ENCODE results near the gene GRK5.

Gene GRK5

DNA sequence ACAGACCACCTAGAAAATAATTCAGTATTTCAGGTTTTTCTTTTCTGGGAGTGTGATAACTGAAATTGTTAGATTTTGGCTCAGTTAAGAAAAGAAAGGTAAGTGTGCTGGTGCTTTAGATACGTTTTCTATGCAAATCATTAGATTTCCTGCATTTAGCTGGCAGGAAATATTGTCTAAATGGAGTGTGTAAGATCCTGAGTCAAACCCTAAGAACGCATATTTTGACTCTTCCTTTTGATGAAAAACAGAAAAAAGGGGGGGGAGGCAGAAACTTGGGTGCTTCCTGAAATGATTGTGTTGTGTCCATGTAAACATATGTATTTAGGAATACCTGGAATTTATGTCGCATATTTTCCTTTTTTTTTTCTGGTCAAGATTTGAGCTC is 1.2 kb downstream of the GRK5 start:
- Histone ChIP-seq H2AFZ (ENCODE audit: low read depth, low read length) (peak overlapping the region; percentile 76), H3K27ac (ENCODE audit: low read length) (peak overlapping the region; percentile 65), H3K4me2 (ENCODE audit: insufficient read depth, low read length) (peak overlapping the region; percentile 86), H3K9me3 (ENCODE audit: insufficient read depth, low read length, severe bottlenecking) (no peaks in the 10 kb centered on the region), H4K20me1 (ENCODE audit: insufficient read depth, low read length) (no peaks in the 10 kb centered on the region), H3K4me3 (ENCODE audit: low read depth in 1 of 2, low read length in 2 of 2) (peak overlapping the region; percentile 74 to 90), H3K36me3 (ENCODE audit: insufficient read depth, low read length) (no peaks in the 10 kb centered on the region; the same call in 1 of the 2 replicates), H3K4me1 (ENCODE audit: insufficient read depth, low read length) (peaks cover 65% of the 10 kb centered on the region), H3K79me2 (ENCODE audit: insufficient read depth, low read length) (peaks cover 44% of the 10 kb centered on the region), H3K9ac (ENCODE audit: low read depth, low read length) (peak overlapping the region; percentile 80), H3K27me3 (ENCODE audit: insufficient read depth, low read length, poor library complexity) (no peaks in the 10 kb centered on the region)
- ATAC-seq (ENCODE audit: insufficient read depth, low read depth) (no peak), DNase-seq (no peak)
- no peak for TF ChIP-seq EZH2 (IDR thresholded peaks at IDR 0.05; ENCODE audit: borderline replicate concordance, low read depth, low read length, severe bottlenecking)
- TF ChIP-seq, protein P1, sequence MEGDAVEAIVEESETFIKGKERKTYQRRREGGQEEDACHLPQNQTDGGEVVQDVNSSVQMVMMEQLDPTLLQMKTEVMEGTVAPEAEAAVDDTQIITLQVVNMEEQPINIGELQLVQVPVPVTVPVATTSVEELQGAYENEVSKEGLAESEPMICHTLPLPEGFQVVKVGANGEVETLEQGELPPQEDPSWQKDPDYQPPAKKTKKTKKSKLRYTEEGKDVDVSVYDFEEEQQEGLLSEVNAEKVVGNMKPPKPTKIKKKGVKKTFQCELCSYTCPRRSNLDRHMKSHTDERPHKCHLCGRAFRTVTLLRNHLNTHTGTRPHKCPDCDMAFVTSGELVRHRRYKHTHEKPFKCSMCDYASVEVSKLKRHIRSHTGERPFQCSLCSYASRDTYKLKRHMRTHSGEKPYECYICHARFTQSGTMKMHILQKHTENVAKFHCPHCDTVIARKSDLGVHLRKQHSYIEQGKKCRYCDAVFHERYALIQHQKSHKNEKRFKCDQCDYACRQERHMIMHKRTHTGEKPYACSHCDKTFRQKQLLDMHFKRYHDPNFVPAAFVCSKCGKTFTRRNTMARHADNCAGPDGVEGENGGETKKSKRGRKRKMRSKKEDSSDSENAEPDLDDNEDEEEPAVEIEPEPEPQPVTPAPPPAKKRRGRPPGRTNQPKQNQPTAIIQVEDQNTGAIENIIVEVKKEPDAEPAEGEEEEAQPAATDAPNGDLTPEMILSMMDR (IDR thresholded peaks at IDR 0.05; ENCODE audit: borderline replicate concordance, extremely low read depth, low read length, poor library complexity, severe bottlenecking), result no peak

DNA sequence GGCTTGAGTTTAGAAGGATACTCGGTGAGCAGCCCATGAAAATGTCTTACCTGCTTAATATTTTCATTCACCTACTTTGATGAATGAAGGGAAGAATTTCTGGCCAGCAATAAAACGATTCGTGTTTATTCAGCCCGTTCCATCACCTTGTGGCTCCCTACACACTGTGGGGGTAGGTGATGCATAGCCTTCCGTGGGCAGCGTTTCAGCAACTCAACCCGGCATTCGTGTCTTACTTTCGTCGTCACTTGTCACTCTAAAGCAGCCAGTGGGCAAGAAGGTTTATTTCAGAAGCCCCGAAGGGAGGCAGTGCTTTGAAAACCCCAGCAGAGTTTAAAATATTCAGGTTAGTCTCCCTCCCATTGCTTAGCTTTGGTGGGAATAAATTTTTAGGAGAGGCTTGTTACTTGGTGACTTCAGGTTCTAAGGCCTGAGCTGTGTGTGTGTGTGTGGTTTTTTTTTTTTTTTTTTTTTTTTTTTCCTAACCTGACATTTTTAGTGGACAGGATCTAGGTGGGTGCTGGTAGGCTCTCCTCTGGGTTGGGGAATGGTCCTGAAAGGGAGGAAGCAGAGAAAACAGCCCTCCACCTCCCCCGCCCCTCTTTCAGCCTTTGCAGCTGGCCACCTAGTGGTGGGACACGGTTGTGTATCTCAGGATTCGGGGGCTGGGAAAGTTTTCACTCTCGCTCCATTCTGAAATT is 1.8 kb downstream of the GRK5 start:
- Histone ChIP-seq H3K9ac (ENCODE audit: low read depth, low read length) (peak overlapping the region; percentile 80), H3K79me2 (ENCODE audit: insufficient read depth, low read length) (peaks cover 49% of the 10 kb centered on the region), H3K27me3 (ENCODE audit: insufficient read depth, low read length, poor library complexity) (no peaks in the 10 kb centered on the region), H3K9me3 (ENCODE audit: insufficient read depth, low read length, severe bottlenecking) (no peaks in the 10 kb centered on the region), H3K36me3 (ENCODE audit: insufficient read depth, low read length) (no peaks in the 10 kb centered on the region; the same call in 1 of the 2 replicates), H3K4me1 (ENCODE audit: insufficient read depth, low read length) (peaks cover 71% of the 10 kb centered on the region), H3K27ac (ENCODE audit: low read length) (peak overlapping the region; percentile 65), H4K20me1 (ENCODE audit: insufficient read depth, low read length) (no peaks in the 10 kb centered on the region), H3K4me2 (ENCODE audit: insufficient read depth, low read length) (peak overlapping the region; percentile 86), H2AFZ (ENCODE audit: low read depth, low read length) (peak overlapping the region; percentile 76), H3K4me3 (ENCODE audit: low read depth in 1 of 2, low read length in 2 of 2) (peak overlapping the region; percentile 74 to 90)
- DNase-seq (peak; percentile 77), ATAC-seq (ENCODE audit: insufficient read depth, low read depth) (no peak)
- TF ChIP-seq, protein P1 (IDR thresholded peaks at IDR 0.05; ENCODE audit: borderline replicate concordance, extremely low read depth, low read length, poor library complexity, severe bottlenecking), result peak; percentile 98
- no peak for TF ChIP-seq EZH2 (IDR thresholded peaks at IDR 0.05; ENCODE audit: borderline replicate concordance, low read depth, low read length, severe bottlenecking)

DNA sequence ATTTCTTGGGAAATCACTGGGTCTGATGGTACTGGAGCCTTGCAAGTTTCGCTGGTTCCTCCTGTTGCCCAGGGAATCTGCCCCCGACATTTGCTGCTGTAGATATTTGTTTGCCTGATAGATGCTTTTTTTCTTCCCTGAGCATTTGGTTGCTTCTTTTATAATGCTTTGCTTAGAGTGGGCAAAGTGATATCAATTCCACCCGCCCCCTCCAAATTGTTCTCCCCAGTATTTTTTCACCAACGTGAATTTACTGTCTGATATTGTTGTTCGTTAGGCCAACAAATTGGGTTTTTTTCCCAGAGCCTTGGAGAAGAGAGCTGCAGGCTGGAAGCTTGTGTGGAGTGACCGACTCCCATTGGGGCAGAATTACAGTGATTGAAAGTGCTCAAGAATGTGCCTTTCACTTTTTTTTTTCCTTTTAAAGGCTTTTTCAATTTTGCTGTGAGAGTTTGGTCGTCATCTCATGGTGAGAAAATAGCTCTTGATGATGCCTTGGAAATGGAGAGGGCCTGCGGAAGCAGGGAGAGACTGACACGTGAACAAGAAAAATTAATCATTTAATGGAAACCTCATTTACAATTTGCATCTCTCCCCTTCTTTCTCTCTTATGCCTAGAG is 2.5 kb downstream of the GRK5 start:
- Histone ChIP-seq H3K9ac (ENCODE audit: low read depth, low read length) (peak overlapping the region; percentile 80), H3K4me3 (ENCODE audit: low read depth in 1 of 2, low read length in 2 of 2) (peak overlapping the region in 1 of 2 experiments; percentile 90; a peak in 2 of 4 replicates), H3K27ac (ENCODE audit: low read length) (peak overlapping the region; percentile 65), H3K4me2 (ENCODE audit: insufficient read depth, low read length) (peak overlapping the region; percentile 86), H3K79me2 (ENCODE audit: insufficient read depth, low read length) (peaks cover 56% of the 10 kb centered on the region), H3K9me3 (ENCODE audit: insufficient read depth, low read length, severe bottlenecking) (no peaks in the 10 kb centered on the region), H4K20me1 (ENCODE audit: insufficient read depth, low read length) (no peaks in the 10 kb centered on the region), H3K36me3 (ENCODE audit: insufficient read depth, low read length) (no peaks in the 10 kb centered on the region; the same call in 1 of the 2 replicates), H3K27me3 (ENCODE audit: insufficient read depth, low read length, poor library complexity) (no peaks in the 10 kb centered on the region), H2AFZ (ENCODE audit: low read depth, low read length) (peak overlapping the region; percentile 57), H3K4me1 (ENCODE audit: insufficient read depth, low read length) (peaks cover 74% of the 10 kb centered on the region)
- no peak for ATAC-seq (ENCODE audit: insufficient read depth, low read depth)
- no peak for DNase-seq
- TF ChIP-seq EZH2 (IDR thresholded peaks at IDR 0.05; ENCODE audit: borderline replicate concordance, low read depth, low read length, severe bottlenecking), result no peak

DNA sequence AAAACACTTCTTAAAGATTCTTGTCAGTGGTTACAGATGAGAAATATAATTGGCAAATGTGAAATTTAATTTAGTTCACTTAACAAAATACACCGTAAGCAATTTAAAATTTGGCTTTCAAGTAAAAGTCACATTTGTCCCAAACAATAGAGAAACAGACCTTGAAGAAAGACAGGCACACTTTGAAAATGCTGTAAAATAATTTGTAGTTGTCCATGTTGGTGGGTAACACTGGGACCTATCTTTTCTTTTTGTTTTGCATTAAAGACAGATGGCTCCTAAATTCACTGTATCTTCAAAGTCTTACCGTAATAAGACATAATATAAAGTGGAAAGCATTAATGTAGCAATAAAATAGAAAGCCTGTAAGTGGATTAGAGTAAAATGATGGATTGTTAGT is 3.3 kb downstream of the GRK5 start:
- peak overlapping the region; percentile 80 for H3K9ac ChIP-seq (ENCODE audit: low read depth, low read length)
- H3K4me2 ChIP-seq (ENCODE audit: insufficient read depth, low read length), result peak overlapping the region; percentile 86

More for the DNA sequence above, 3.3 kb downstream of the GRK5 start:
- no peaks in the 10 kb centered on the region for H3K9me3 ChIP-seq (ENCODE audit: insufficient read depth, low read length, severe bottlenecking)
- no peak overlapping the region for H2AFZ ChIP-seq (ENCODE audit: low read depth, low read length)
- peaks cover 64% of the 10 kb centered on the region for H3K79me2 ChIP-seq (ENCODE audit: insufficient read depth, low read length)
- H3K27ac ChIP-seq (ENCODE audit: low read length), result peak overlapping the region; percentile 97
- H3K27me3 ChIP-seq (ENCODE audit: insufficient read depth, low read length, poor library complexity), result no peaks in the 10 kb centered on the region
- DNase-seq (no peak), ATAC-seq (ENCODE audit: insufficient read depth, low read depth) (no peak)
- peaks cover 74% of the 10 kb centered on the region for H3K4me1 ChIP-seq (ENCODE audit: insufficient read depth, low read length)
- H4K20me1 ChIP-seq (ENCODE audit: insufficient read depth, low read length), result no peaks in the 10 kb centered on the region
- no peak overlapping the region for H3K4me3 ChIP-seq (ENCODE audit: low read depth in 1 of 2, low read length in 2 of 2)
- H3K36me3 ChIP-seq (ENCODE audit: insufficient read depth, low read length), result no peaks in the 10 kb centered on the region; the same call in 1 of the 2 replicates
- no peak for TF ChIP-seq EZH2 (IDR thresholded peaks at IDR 0.05; ENCODE audit: borderline replicate concordance, low read depth, low read length, severe bottlenecking)
- TF ChIP-seq, protein P1 (IDR thresholded peaks at IDR 0.05; ENCODE audit: borderline replicate concordance, extremely low read depth, low read length, poor library complexity, severe bottlenecking), result no peak
